GM10248 (cell line): ENCODE results near the gene WDR1.

Experiments used
- CTCF ChIA-PET: fragments of 300-600 bp; sonication (Branson Sonifier 250); formaldehyde crosslinking; extraction: SDS; loops from one replicate; lab custom pipeline; 2021; ENCODE audit warnings: antibody characterized with exemption; lab: Yijun Ruan, JAX
- POLR2A ChIA-PET: fragments of 350-650 bp; sonication (Branson Sonifier 250); formaldehyde crosslinking; extraction: SDS; loops from one replicate; lab custom pipeline; 2020; ENCODE audit warnings: antibody characterized with exemption; lab: Yijun Ruan, JAX
- DNase-seq: peaks from one replicate; pipeline ENCODE4 v3.0.0; 2012; ENCODE audit errors: extremely low spot score
- CTCF ChIP-seq: IDR thresholded peaks from 2 replicates; pipeline ENCODE4 v1.5.1; 2012; ENCODE audit warnings: mild to moderate bottlenecking, low read depth; ENCODE audit errors: extremely low read depth, missing control alignments, control extremely low read depth

WDR1 gene

GRCh38 chr4:10140866-10141759 is 24.5 kb upstream of the WDR1 start:
- POLR2A ChIA-PET = interaction anchor here (0.8 kb wide), 1 partner anchor 24 kb away, joined by 3 read pairs; the partner anchor contains the start of gene WDR1
- CTCF ChIA-PET = interaction anchor here (0.9 to 2.0 kb wide), 2 partner anchors 16 to 27 kb away, joined by 3 to 7 read pairs; no protein-coding TSS in a partner anchor
- no peak for TF ChIP-seq CTCF

GRCh38 chr4:10139518-10139917 is 22.9 kb upstream of the WDR1 start:
- POLR2A ChIA-PET = no interaction called here
- DNase-seq = no peak
- no peak for TF ChIP-seq CTCF
- CTCF ChIA-PET = interaction anchor here (2.0 kb wide), 1 partner anchor 18 kb away, joined by 7 read pairs; no protein-coding TSS in a partner anchor

More at GRCh38 chr4:10140866-10141759, 24.5 kb upstream of the WDR1 start:
- no peak for DNase-seq

- CTCF ChIA-PET = interaction anchor here (1.3 to 1.7 kb wide), 2 partner anchors 23 to 24 kb away, joined by 4 to 5 read pairs; no protein-coding TSS in a partner anchor
- TF ChIP-seq CTCF = no peak
- DNase-seq = no peak
- POLR2A ChIA-PET = interaction anchor here (2.1 kb wide), 1 partner anchor 17 kb away, joined by 10 read pairs; no protein-coding TSS in a partner anchor
Measured at GRCh38 chr4:10135260-10135659, 18.7 kb upstream of the WDR1 start.

GRCh38 chr4:10134141-10134540 is 17.5 kb upstream of the WDR1 start:
- no peak for DNase-seq
- no peak for TF ChIP-seq CTCF
- ChIA-PET POLR2A (interaction anchor here (1.8 kb wide), 1 partner anchor 17 kb away, joined by 7 read pairs; no protein-coding TSS in a partner anchor), CTCF (interaction anchor here (1.4 to 1.7 kb wide), 2 partner anchors 13 to 24 kb away, joined by 4 to 6 read pairs; no protein-coding TSS in a partner anchor)

- no peak for DNase-seq
- no peak for TF ChIP-seq CTCF
- ChIA-PET POLR2A (interaction anchor here (1.3 kb wide), 1 partner anchor 14 kb away, joined by 6 read pairs; no protein-coding TSS in a partner anchor), CTCF (interaction anchor here (3.2 kb wide), 1 partner anchor 12 kb away, joined by 22 read pairs; no protein-coding TSS in a partner anchor)
Measured at GRCh38 chr4:10131202-10131601, 14.6 kb upstream of the WDR1 start.

GRCh38 chr4:10130178-10130888 is 13.7 kb upstream of the WDR1 start:
- DNase-seq = no peak
- no peak for TF ChIP-seq CTCF
- CTCF ChIA-PET = interaction anchor here (3.2 kb wide), 1 partner anchor 11 kb away, joined by 22 read pairs; no protein-coding TSS in a partner anchor
- POLR2A ChIA-PET = interaction anchor here (1.3 kb wide), 1 partner anchor 13 kb away, joined by 6 read pairs; no protein-coding TSS in a partner anchor
